Measurements from ENCODE around the gene EXOC3L4.

The EXOC3L4 gene

DNA sequence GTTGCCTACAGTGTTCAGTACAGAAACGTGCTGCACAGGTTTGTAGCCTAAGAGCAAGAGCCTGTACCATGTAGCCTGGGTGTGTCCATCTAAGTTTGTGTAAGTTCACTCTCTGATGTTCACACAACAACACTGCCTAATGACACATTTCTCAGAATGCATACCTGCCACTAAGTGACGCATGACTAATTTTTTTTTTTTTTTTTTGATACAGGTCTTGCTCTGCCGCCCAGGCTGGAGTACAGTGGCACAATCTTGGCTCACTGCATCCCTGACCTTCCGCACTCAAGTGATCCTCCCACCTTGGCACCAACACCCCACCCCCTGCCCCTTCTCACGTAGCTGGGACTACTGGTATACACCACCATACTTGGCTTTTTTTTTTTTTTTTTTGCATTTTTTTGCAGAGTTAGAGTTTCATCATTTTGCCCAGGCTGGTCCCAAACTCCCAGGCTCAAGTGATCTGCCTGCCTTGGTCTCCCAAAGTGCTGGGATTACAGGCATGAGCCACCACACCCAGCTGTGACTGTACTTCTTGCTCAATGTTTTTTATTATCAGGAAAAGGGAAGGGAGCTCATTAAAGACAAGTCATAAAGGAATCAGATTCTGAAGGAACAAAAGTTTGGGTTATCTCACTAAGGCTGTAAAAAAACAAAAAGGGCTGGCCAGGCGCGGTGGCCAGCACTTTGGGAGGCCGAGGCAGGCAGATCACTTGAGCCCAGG, 27.1 kb upstream of the EXOC3L4 start:
- WGBS (ENCODE audit: extremely low coverage, insufficient coverage, low lambda C conversion rate): no CpG with 5 or more reads among the region's 8 CpGs
- no peak overlapping the region for H2BK5ac ChIP-seq (ENCODE audit: low read length)
- no peaks in the 10 kb centered on the region for H3K79me1 ChIP-seq (ENCODE audit: low read length)
- no peak overlapping the region for H2BK120ac ChIP-seq (ENCODE audit: low read depth, low read length)
- H4K5ac ChIP-seq (ENCODE audit: low read length): no peak overlapping the region
- no peak for DNase-seq
- no peak overlapping the region for H3K9ac ChIP-seq (ENCODE audit: low read length)
- H3K23ac ChIP-seq (ENCODE audit: low read length): no peak overlapping the region
- H3K79me2 ChIP-seq (ENCODE audit: control insufficient read depth, insufficient read depth, low read length): no peaks in the 10 kb centered on the region
- no peak overlapping the region for H3K4me3 ChIP-seq (ENCODE audit: low read length)
- no peak overlapping the region for H3K18ac ChIP-seq (ENCODE audit: low read length)
- H4K8ac ChIP-seq (ENCODE audit: low read depth, low read length): no peak overlapping the region
- H3K4me1 ChIP-seq (ENCODE audit: control insufficient read depth, low read depth, low read length): no peaks in the 10 kb centered on the region
- no peak overlapping the region for H2BK15ac ChIP-seq (replicated peaks; ENCODE audit: low read depth)
- no peak overlapping the region for H3K4me2 ChIP-seq (ENCODE audit: low read length)
- H3K56ac ChIP-seq (ENCODE audit: low read length): no peak overlapping the region
- no peak overlapping the region for H3K27ac ChIP-seq (ENCODE audit: low read depth, low read length)
- no peak overlapping the region for H2AK5ac ChIP-seq (ENCODE audit: low read length)
- H3K4ac ChIP-seq (ENCODE audit: low read depth, low read length): no peak overlapping the region
- H3K27me3 ChIP-seq (ENCODE audit: insufficient read depth, low read length, poor library complexity): no peaks in the 10 kb centered on the region
- H3K36me3 ChIP-seq (ENCODE audit: control insufficient read depth, insufficient read depth, low read length): no peaks in the 10 kb centered on the region

DNA sequence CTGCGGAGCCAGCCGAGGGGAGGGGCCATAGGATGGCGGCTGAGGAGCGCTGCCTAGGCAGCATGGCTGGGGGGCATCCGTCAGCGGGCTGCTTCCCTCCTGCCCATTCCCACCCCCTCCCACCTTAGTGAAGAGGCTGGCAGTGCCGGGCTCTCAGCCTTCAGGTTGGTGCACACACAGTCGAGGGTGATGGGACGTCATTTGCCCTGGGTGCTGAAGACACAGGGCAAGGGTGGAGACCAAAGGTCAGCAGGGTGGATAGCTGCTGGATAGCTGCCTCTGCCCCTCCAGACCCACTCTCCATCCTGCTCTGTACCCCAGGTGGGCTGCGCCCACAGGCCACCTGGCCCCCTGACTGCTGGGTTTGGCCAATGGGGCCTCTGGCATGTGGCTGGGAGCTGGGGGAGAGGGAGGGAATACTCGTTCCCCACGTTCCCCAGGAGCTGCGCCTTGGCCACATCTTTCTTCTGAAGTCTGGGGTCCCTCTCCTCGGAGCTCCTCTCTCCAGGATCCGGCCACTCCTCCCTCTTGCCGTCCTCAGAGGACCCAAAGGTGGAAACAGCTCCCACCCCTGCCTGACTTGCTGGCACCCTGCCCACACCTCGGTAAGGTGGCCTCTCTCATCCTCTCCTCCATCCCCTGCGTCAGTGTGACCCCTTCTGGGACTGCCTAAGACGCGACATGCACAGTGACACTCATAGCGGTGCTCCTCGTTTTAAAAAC, 26.0 kb upstream of the EXOC3L4 start:
- Histone ChIP-seq H3K27me3 (ENCODE audit: insufficient read depth, low read length, poor library complexity) (no peaks in the 10 kb centered on the region), H2BK120ac (ENCODE audit: low read depth, low read length) (no peak overlapping the region), H3K4me3 (ENCODE audit: low read length) (no peak overlapping the region), H2BK5ac (ENCODE audit: low read length) (no peak overlapping the region), H4K8ac (ENCODE audit: low read depth, low read length) (no peak overlapping the region), H3K4me1 (ENCODE audit: control insufficient read depth, low read depth, low read length) (no peaks in the 10 kb centered on the region), H3K23ac (ENCODE audit: low read length) (no peak overlapping the region), H3K27ac (ENCODE audit: low read depth, low read length) (no peak overlapping the region), H3K18ac (ENCODE audit: low read length) (no peak overlapping the region), H2AK5ac (ENCODE audit: low read length) (no peak overlapping the region), H3K79me2 (ENCODE audit: control insufficient read depth, insufficient read depth, low read length) (no peaks in the 10 kb centered on the region), H4K5ac (ENCODE audit: low read length) (no peak overlapping the region), H3K56ac (ENCODE audit: low read length) (no peak overlapping the region), H3K36me3 (ENCODE audit: control insufficient read depth, insufficient read depth, low read length) (no peaks in the 10 kb centered on the region), H3K79me1 (ENCODE audit: low read length) (no peaks in the 10 kb centered on the region), H3K4me2 (ENCODE audit: low read length) (no peak overlapping the region), H2BK15ac (replicated peaks; ENCODE audit: low read depth) (no peak overlapping the region), H3K9ac (ENCODE audit: low read length) (no peak overlapping the region), H3K4ac (ENCODE audit: low read depth, low read length) (no peak overlapping the region)
- DNase-seq: no peak
- WGBS (ENCODE audit: extremely low coverage, insufficient coverage, low lambda C conversion rate): no CpG with 5 or more reads among the region's 22 CpGs

DNA sequence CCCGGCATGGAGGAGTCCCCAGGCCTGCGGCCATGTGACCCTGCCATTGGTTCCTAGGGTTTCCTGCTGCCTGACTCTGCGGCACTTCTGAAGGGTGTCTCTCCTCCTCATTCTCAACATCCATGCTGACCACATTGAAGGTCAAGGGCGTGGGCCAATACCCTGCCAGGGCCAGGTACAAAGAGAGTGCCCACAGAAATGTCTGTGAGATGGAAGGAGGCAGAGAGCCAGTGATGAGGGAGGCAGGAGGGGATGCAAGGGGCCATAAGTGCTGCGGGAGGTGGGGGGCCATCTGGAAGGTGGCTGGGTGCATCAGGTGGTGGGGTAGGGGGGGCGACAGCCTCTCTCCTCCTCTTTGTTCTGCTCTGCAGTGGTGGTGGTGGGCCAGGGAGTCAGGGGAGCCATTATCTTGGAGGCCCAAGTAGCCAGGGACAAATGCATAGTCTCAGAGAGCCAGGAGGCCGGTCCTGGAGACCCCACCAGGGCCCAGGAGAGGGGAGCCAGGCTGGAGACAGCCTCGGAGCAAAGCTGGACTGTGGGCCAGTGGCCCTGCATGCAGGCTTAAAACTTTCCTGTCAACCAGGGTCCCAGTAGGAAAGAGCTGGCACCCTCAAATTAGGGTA, 24.2 kb upstream of the EXOC3L4 start:
- no peak overlapping the region for H4K5ac ChIP-seq (ENCODE audit: low read length)
- DNase-seq: no peak
- no peak overlapping the region for H2BK15ac ChIP-seq (replicated peaks; ENCODE audit: low read depth)
- H3K4me3 ChIP-seq (ENCODE audit: low read length): no peak overlapping the region
- no peaks in the 10 kb centered on the region for H3K79me2 ChIP-seq (ENCODE audit: control insufficient read depth, insufficient read depth, low read length)
- no peak overlapping the region for H4K8ac ChIP-seq (ENCODE audit: low read depth, low read length)
- no peak overlapping the region for H3K4ac ChIP-seq (ENCODE audit: low read depth, low read length)
- H3K79me1 ChIP-seq (ENCODE audit: low read length): no peaks in the 10 kb centered on the region
- no peak overlapping the region for H3K56ac ChIP-seq (ENCODE audit: low read length)
- H3K27me3 ChIP-seq (ENCODE audit: insufficient read depth, low read length, poor library complexity): no peaks in the 10 kb centered on the region
- H2BK5ac ChIP-seq (ENCODE audit: low read length): no peak overlapping the region
- H2BK120ac ChIP-seq (ENCODE audit: low read depth, low read length): no peak overlapping the region
- WGBS (ENCODE audit: extremely low coverage, insufficient coverage, low lambda C conversion rate): no CpG with 5 or more reads among the region's 8 CpGs
- no peaks in the 10 kb centered on the region for H3K36me3 ChIP-seq (ENCODE audit: control insufficient read depth, insufficient read depth, low read length)
- no peak overlapping the region for H3K9ac ChIP-seq (ENCODE audit: low read length)
- no peak overlapping the region for H3K23ac ChIP-seq (ENCODE audit: low read length)
- no peak overlapping the region for H3K27ac ChIP-seq (ENCODE audit: low read depth, low read length)
- H3K18ac ChIP-seq (ENCODE audit: low read length): no peak overlapping the region
- no peak overlapping the region for H2AK5ac ChIP-seq (ENCODE audit: low read length)
- no peaks in the 10 kb centered on the region for H3K4me1 ChIP-seq (ENCODE audit: control insufficient read depth, low read depth, low read length)
- H3K4me2 ChIP-seq (ENCODE audit: low read length): no peak overlapping the region

DNA sequence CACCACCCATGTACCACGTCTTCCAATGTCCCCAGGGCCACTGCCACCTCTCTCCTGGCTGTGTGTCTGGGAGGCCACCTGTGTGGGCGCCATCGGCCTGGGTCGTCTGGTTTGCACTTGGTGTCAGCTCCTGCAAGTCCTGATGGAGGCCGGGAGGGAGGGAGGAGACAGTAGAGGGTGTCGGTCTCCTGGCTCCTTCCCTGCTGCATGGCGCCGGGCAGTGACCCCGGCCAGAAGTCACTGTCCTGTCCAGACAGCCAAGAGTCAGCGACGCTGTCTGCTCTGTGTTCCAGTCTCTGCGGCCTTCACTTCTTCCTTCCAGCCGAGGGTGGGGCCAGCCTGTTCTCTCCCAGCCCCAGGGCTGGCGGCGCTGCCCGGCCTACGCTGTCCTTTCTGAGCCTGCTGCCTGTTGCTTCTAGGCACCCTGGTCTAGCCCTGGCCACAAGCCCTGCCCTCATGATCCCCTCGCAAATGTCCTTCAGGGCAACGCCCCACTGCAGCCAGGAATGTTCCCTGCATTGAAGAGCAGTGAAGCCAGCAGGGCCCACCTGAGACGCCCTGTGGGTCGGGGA, 23.5 kb upstream of the EXOC3L4 start:
- Histone ChIP-seq H3K27ac (ENCODE audit: low read depth, low read length) (no peak overlapping the region), H3K79me1 (ENCODE audit: low read length) (no peaks in the 10 kb centered on the region), H3K4me3 (ENCODE audit: low read length) (no peak overlapping the region), H2AK5ac (ENCODE audit: low read length) (no peak overlapping the region), H4K8ac (ENCODE audit: low read depth, low read length) (no peak overlapping the region), H3K9ac (ENCODE audit: low read length) (no peak overlapping the region), H3K27me3 (ENCODE audit: insufficient read depth, low read length, poor library complexity) (no peaks in the 10 kb centered on the region), H3K4me1 (ENCODE audit: control insufficient read depth, low read depth, low read length) (no peaks in the 10 kb centered on the region), H3K23ac (ENCODE audit: low read length) (no peak overlapping the region), H2BK5ac (ENCODE audit: low read length) (no peak overlapping the region), H3K36me3 (ENCODE audit: control insufficient read depth, insufficient read depth, low read length) (no peaks in the 10 kb centered on the region), H3K56ac (ENCODE audit: low read length) (no peak overlapping the region), H3K4ac (ENCODE audit: low read depth, low read length) (no peak overlapping the region), H2BK15ac (replicated peaks; ENCODE audit: low read depth) (no peak overlapping the region), H3K18ac (ENCODE audit: low read length) (no peak overlapping the region), H3K4me2 (ENCODE audit: low read length) (no peak overlapping the region), H2BK120ac (ENCODE audit: low read depth, low read length) (no peak overlapping the region), H3K79me2 (ENCODE audit: control insufficient read depth, insufficient read depth, low read length) (no peaks in the 10 kb centered on the region), H4K5ac (ENCODE audit: low read length) (no peak overlapping the region)
- no CpG with 5 or more reads among the region's 21 CpGs for WGBS (ENCODE audit: extremely low coverage, insufficient coverage, low lambda C conversion rate)
- DNase-seq: no peak

DNA sequence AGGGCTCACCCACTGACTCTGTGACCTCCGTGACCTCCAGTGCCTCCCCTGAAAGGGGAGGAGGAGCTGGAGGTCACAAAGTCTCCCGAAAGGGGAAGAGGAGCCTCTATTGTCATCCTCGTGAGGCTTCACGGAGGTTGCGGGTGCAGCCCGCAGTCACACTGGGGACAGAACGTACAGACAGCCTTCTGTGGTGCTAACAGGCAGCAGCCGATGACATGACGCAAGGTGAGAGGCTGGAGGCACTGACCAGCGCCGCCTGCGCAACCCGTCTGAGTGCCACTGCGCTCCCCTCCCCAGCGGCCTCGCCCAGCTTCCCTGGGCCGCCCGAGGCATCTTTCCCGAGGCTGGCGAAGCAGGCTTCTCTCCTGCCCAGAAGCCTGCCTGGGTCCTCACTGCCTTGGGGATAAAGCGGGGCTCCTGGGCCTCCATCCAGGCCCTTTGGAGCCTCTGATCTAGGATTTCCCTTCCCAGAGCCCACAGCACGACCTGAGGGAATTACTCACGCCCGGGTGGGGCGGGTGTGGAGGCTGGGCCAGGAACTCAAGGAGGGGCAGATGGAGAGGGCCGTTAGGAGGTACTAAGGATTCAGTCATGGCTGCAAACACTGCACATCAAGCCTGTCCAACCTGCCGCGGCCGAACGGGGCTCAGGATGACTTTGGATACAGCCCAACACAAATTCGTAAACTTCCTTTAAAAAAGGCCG, 22.8 kb upstream of the EXOC3L4 start:
- no peaks in the 10 kb centered on the region for H3K36me3 ChIP-seq (ENCODE audit: control insufficient read depth, insufficient read depth, low read length)
- no peak overlapping the region for H3K9ac ChIP-seq (ENCODE audit: low read length)
- no peaks in the 10 kb centered on the region for H3K79me2 ChIP-seq (ENCODE audit: control insufficient read depth, insufficient read depth, low read length)
- DNase-seq: no peak
- H2AK5ac ChIP-seq (ENCODE audit: low read length): no peak overlapping the region
- no peak overlapping the region for H3K27ac ChIP-seq (ENCODE audit: low read depth, low read length)
- H2BK15ac ChIP-seq (replicated peaks; ENCODE audit: low read depth): no peak overlapping the region
- no peak overlapping the region for H3K18ac ChIP-seq (ENCODE audit: low read length)
- H3K4me3 ChIP-seq (ENCODE audit: low read length): no peak overlapping the region
- no peaks in the 10 kb centered on the region for H3K27me3 ChIP-seq (ENCODE audit: insufficient read depth, low read length, poor library complexity)
- H3K4me2 ChIP-seq (ENCODE audit: low read length): no peak overlapping the region
- H4K5ac ChIP-seq (ENCODE audit: low read length): no peak overlapping the region
- H4K8ac ChIP-seq (ENCODE audit: low read depth, low read length): no peak overlapping the region
- H3K4ac ChIP-seq (ENCODE audit: low read depth, low read length): no peak overlapping the region
- no peaks in the 10 kb centered on the region for H3K4me1 ChIP-seq (ENCODE audit: control insufficient read depth, low read depth, low read length)
- no peak overlapping the region for H3K56ac ChIP-seq (ENCODE audit: low read length)
- no peak overlapping the region for H2BK5ac ChIP-seq (ENCODE audit: low read length)
- WGBS (ENCODE audit: extremely low coverage, insufficient coverage, low lambda C conversion rate): no CpG with 5 or more reads among the region's 32 CpGs
- no peaks in the 10 kb centered on the region for H3K79me1 ChIP-seq (ENCODE audit: low read length)
- H2BK120ac ChIP-seq (ENCODE audit: low read depth, low read length): no peak overlapping the region
- no peak overlapping the region for H3K23ac ChIP-seq (ENCODE audit: low read length)
